Keratinocyte (primary cell): ENCODE measurements around the gene ASCL1. TPM values are rescaled to one million over a fixed set of nuclear protein-coding genes. Genes with fewer than 3 reads are reported as not detected.

ENCODE experiments used
- DNase-seq: peaks from one replicate; pipeline ENCODE4 v3.0.0-alpha.2; 2011; ENCODE audit warnings: low read depth, missing footprints, low spot score
- FAIRE-seq: peaks from 2 replicates; lab custom pipeline; 2011; peaks lifted over from hg19 to GRCh38; lab: Jason Lieb, UNC
- H2AFZ ChIP-seq: 2 replicates; pipeline ENCODE4 v1.6.0; 2012; ENCODE audit warnings: low read length, control low read depth, inconsistent platforms; ENCODE audit not compliant: control insufficient read depth
- H3K27ac ChIP-seq: 2 replicates; pipeline ENCODE4 v1.5.1; 2011; ENCODE audit warnings: low read length; ENCODE audit not compliant: control insufficient read depth, insufficient read depth
- H3K27me3 ChIP-seq: 3 replicates; pipeline ENCODE4 v1.6.0; 2011; ENCODE audit warnings: low read length; ENCODE audit not compliant: control insufficient read depth, insufficient read depth; ENCODE audit errors: extremely low read depth
- H3K36me3 ChIP-seq, 2 experiments: 2 replicates in 1 of 2; 3 replicates in 1 of 2; pipeline ENCODE4 v1.5.1; 2011; ENCODE audit warnings: low read length in 2 of 2, mild to moderate bottlenecking in 1 of 2; ENCODE audit not compliant: control insufficient read depth in 2 of 2, insufficient read depth in 2 of 2; ENCODE audit errors: extremely low read depth in 1 of 2
- H3K4me1 ChIP-seq: 3 replicates; pipeline ENCODE4 v1.5.1; 2011; ENCODE audit warnings: low read length; ENCODE audit not compliant: control insufficient read depth, insufficient read depth; ENCODE audit errors: extremely low read depth
- H3K4me2 ChIP-seq: 3 replicates; pipeline ENCODE4 v1.6.0; 2011; ENCODE audit warnings: low read depth, low read length; ENCODE audit not compliant: control insufficient read depth, insufficient read depth; ENCODE audit errors: extremely low read depth
- H3K4me3 ChIP-seq, 3 experiments: fragments of 200-600 bp in 1 of 3; sonication (generic) in 1 of 3; 2 replicates in 2 of 3; 3 replicates in 1 of 3; pipeline ENCODE4 v1.5.1; 2011 to 2016; ENCODE audit warnings: low read length in 3 of 3, mild to moderate bottlenecking in 3 of 3, control low read depth in 2 of 3, inconsistent platforms in 1 of 3, low read depth in 1 of 3, mixed read lengths in 1 of 3, mixed run types in 1 of 3, moderate library complexity in 1 of 3; ENCODE audit not compliant: control insufficient read depth in 2 of 3, insufficient read depth in 2 of 3; ENCODE audit errors: extremely low read depth in 1 of 3
- H3K79me2 ChIP-seq: 2 replicates; pipeline ENCODE4 v1.6.0; 2012; ENCODE audit warnings: low read length; ENCODE audit not compliant: control insufficient read depth, insufficient read depth
- H3K9ac ChIP-seq: 3 replicates; pipeline ENCODE4 v1.6.0; 2011; ENCODE audit warnings: low read length; ENCODE audit not compliant: control insufficient read depth, insufficient read depth; ENCODE audit errors: extremely low read depth
- H3K9me1 ChIP-seq: 3 replicates; pipeline ENCODE4 v1.6.0; 2011; ENCODE audit warnings: low read length; ENCODE audit not compliant: control insufficient read depth, insufficient read depth; ENCODE audit errors: extremely low read depth
- H3K9me3 ChIP-seq: 2 replicates; pipeline ENCODE4 v1.5.1; 2012; ENCODE audit warnings: low read depth, low read length; ENCODE audit not compliant: control insufficient read depth
- H4K20me1 ChIP-seq: 3 replicates; pipeline ENCODE4 v1.6.0; 2011; ENCODE audit warnings: low read length; ENCODE audit not compliant: control insufficient read depth, insufficient read depth; ENCODE audit errors: extremely low read depth
- EZH2 ChIP-seq: IDR thresholded peaks from one replicate; pipeline ENCODE4 v1.6.1; 2012; ENCODE audit warnings: inconsistent platforms, mild to moderate bottlenecking, low read length, moderate library complexity
- dilution Hi-C: fragments of 300-500 bp; cut with MboI; formaldehyde crosslinking; loops from one replicate; pipeline ENCODE4 v1.7.0; 2020; ENCODE audit warnings: low sequenced_read_pairs; ENCODE audit not compliant: extremely low pct_ligation_motif_present
- polyA plus RNA-seq, 5 experiments: library from polyadenylated mRNA; depleted of rRNA in 3 of 5; stranded (reverse) in 3 of 5; stranded (forward) in 1 of 5; unstranded in 1 of 5; fragments of >200 nt; gene quantifications; 1 replicate in 1 of 5; 2 replicates in 3 of 5; 3 replicates in 1 of 5; pipeline versions ENCODE4 v1.2.1 to v1.2.3, GENCODE V29; 2011 to 2012; ENCODE audit warnings: missing spikeins in 2 of 5, low read depth in 1 of 5, low replicate concordance in 1 of 5
- TF ChIP-seq, protein P1 (sequence below), 3 experiments: IDR thresholded peaks in 1 of 3; conservative IDR thresholded peaks in 1 of 3; optimal IDR thresholded peaks in 1 of 3; 2 replicates in 2 of 3; 3 replicates in 1 of 3; pipeline versions ENCODE3 to v1.5.1; 2011; ENCODE audit warnings: low read length in 3 of 3, mild to moderate bottlenecking in 3 of 3, moderate library complexity in 2 of 3, control low read depth in 1 of 3, inconsistent platforms in 1 of 3; ENCODE audit not compliant: insufficient read depth in 2 of 3; ENCODE audit errors: extremely low read depth in 1 of 3

ASCL1 gene
- polyA plus RNA-seq, 1 donor (not counting 4 experiments of a cell fraction or from before 2014, with no cell fraction given) = not detected

- no peak overlapping the region for H3K9ac ChIP-seq
- dilution Hi-C loops = no loop called here
Measured at GRCh38 chr12:102958830-102959176, 1.3 kb downstream of the ASCL1 start.

DNA sequence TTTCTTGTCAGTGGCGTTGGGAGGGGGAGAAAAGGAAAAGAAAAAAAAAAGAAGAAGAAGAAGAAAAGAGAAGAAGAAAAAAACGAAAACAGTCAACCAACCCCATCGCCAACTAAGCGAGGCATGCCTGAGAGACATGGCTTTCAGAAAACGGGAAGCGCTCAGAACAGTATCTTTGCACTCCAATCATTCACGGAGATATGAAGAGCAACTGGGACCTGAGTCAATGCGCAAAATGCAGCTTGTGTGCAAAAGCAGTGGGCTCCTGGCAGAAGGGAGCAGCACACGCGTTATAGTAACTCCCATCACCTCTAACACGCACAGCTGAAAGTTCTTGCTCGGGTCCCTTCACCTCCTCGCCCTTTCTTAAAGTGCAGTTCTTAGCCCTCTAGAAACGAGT lies 1.9 kb downstream of the ASCL1 start:
- H2AFZ ChIP-seq = no peak overlapping the region
- no peak overlapping the region for H3K27ac ChIP-seq
- TF ChIP-seq, protein P1, sequence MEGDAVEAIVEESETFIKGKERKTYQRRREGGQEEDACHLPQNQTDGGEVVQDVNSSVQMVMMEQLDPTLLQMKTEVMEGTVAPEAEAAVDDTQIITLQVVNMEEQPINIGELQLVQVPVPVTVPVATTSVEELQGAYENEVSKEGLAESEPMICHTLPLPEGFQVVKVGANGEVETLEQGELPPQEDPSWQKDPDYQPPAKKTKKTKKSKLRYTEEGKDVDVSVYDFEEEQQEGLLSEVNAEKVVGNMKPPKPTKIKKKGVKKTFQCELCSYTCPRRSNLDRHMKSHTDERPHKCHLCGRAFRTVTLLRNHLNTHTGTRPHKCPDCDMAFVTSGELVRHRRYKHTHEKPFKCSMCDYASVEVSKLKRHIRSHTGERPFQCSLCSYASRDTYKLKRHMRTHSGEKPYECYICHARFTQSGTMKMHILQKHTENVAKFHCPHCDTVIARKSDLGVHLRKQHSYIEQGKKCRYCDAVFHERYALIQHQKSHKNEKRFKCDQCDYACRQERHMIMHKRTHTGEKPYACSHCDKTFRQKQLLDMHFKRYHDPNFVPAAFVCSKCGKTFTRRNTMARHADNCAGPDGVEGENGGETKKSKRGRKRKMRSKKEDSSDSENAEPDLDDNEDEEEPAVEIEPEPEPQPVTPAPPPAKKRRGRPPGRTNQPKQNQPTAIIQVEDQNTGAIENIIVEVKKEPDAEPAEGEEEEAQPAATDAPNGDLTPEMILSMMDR (optimal IDR thresholded peaks at IDR 0.05 in 1 of 3, IDR thresholded peaks at IDR 0.05 in 1 of 3, conservative IDR thresholded peaks at IDR 0.05 in 1 of 3; ENCODE audit: extremely low read depth in 1 of 3, insufficient read depth in 2 of 3, low read length in 3 of 3) = no peak
- no peak for TF ChIP-seq EZH2
- H3K36me3 ChIP-seq = no peaks in the 10 kb centered on the region
- no peaks in the 10 kb centered on the region for H3K9me1 ChIP-seq
- H3K9ac ChIP-seq = no peak overlapping the region
- no peak overlapping the region for H3K4me2 ChIP-seq
- no peaks in the 10 kb centered on the region for H4K20me1 ChIP-seq
- dilution Hi-C loops = no loop called here
- H3K4me3 ChIP-seq = no peak overlapping the region
- peaks cover 95% of the 10 kb centered on the region for H3K27me3 ChIP-seq
- FAIRE-seq (no peak), DNase-seq (no peak)
- no peaks in the 10 kb centered on the region for H3K79me2 ChIP-seq
- H3K4me1 ChIP-seq = peaks cover 3% of the 10 kb centered on the region
- no peaks in the 10 kb centered on the region for H3K9me3 ChIP-seq

More at GRCh38 chr12:102958830-102959176, 1.3 kb downstream of the ASCL1 start:
- H3K9me3 ChIP-seq = no peaks in the 10 kb centered on the region
- no peaks in the 10 kb centered on the region for H3K79me2 ChIP-seq
- peaks cover 91% of the 10 kb centered on the region for H3K27me3 ChIP-seq
- no peak overlapping the region for H3K4me2 ChIP-seq
- no peak overlapping the region for H3K4me3 ChIP-seq
- H3K4me1 ChIP-seq = peaks cover 3% of the 10 kb centered on the region
- H3K36me3 ChIP-seq = no peaks in the 10 kb centered on the region
- no peaks in the 10 kb centered on the region for H3K9me1 ChIP-seq
- DNase-seq = no peak
- no peaks in the 10 kb centered on the region for H4K20me1 ChIP-seq
- H2AFZ ChIP-seq = no peak overlapping the region
- TF ChIP-seq, protein P1 (optimal IDR thresholded peaks at IDR 0.05 in 1 of 3, IDR thresholded peaks at IDR 0.05 in 1 of 3, conservative IDR thresholded peaks at IDR 0.05 in 1 of 3; ENCODE audit: extremely low read depth in 1 of 3, insufficient read depth in 2 of 3, low read length in 3 of 3) = no peak
- TF ChIP-seq EZH2 = peak; percentile 49
- FAIRE-seq = no peak
- H3K27ac ChIP-seq = no peak overlapping the region
